Osteoblast (primary cell): Measurements from ENCODE around the gene ATP11C. TPM values are rescaled to one million over a fixed set of nuclear protein-coding genes. Genes with fewer than 3 reads are reported as not detected.
A peak's percentile ranks its signal among the peaks of the same experiment; 100 is the strongest.
"Not testable (repeated sequence)": the region's sequence is repeated elsewhere in the genome, so short reads cannot be mapped to it uniquely, and the experiment has no call there.

Experiments
- DNase-seq: peaks from one replicate; pipeline ENCODE4 v3.0.0; 2011; ENCODE audit warnings: low spot score, mixed read lengths; ENCODE audit not compliant: insufficient read length; ENCODE audit errors: missing footprints
- H2AFZ ChIP-seq: 2 replicates; pipeline ENCODE4 v1.6.0; 2011; ENCODE audit warnings: mild to moderate bottlenecking, low read length
- H3K27ac ChIP-seq: 2 replicates; pipeline ENCODE4 v1.5.1; 2011; ENCODE audit warnings: mild to moderate bottlenecking, low read depth, low read length, moderate library complexity
- H3K27me3 ChIP-seq: 2 replicates; pipeline ENCODE4 v1.6.0; 2012; ENCODE audit warnings: mild to moderate bottlenecking, control low read depth, inconsistent platforms, low read length, moderate library complexity; ENCODE audit not compliant: insufficient read depth
- H3K36me3 ChIP-seq: 2 replicates; pipeline ENCODE4 v1.5.1; 2011; ENCODE audit warnings: mild to moderate bottlenecking, low read length, control low read depth, moderate library complexity; ENCODE audit not compliant: insufficient read depth
- H3K4me1 ChIP-seq: 2 replicates; pipeline ENCODE4 v1.5.1; 2011; ENCODE audit warnings: mild to moderate bottlenecking, low read length, control low read depth, moderate library complexity; ENCODE audit not compliant: insufficient read depth
- H3K4me2 ChIP-seq: 2 replicates; pipeline ENCODE4 v1.6.0; 2011; ENCODE audit warnings: mild to moderate bottlenecking, low read length; ENCODE audit not compliant: insufficient read depth
- H3K4me3 ChIP-seq: fragments of 200-600 bp; sonication (generic); 3 replicates; pipeline ENCODE4 v1.5.1; 2012; ENCODE audit warnings: mild to moderate bottlenecking, low read length, inconsistent platforms; ENCODE audit not compliant: insufficient read depth
- H3K79me2 ChIP-seq: 2 replicates; pipeline ENCODE4 v1.6.0; 2012; ENCODE audit warnings: mild to moderate bottlenecking, low read length, control low read depth, inconsistent platforms; ENCODE audit not compliant: insufficient read depth
- H3K9me3 ChIP-seq: 2 replicates; pipeline ENCODE4 v1.5.1; 2011; ENCODE audit warnings: low read depth, low read length, control low read depth
- H4K20me1 ChIP-seq: 2 replicates; pipeline ENCODE4 v1.6.0; 2012; ENCODE audit warnings: mild to moderate bottlenecking, low read length, control low read depth; ENCODE audit not compliant: insufficient read depth
- total RNA-seq: library from RNA; depleted of rRNA; stranded (reverse); fragments of >200 nt; gene quantifications from 2 replicates; pipeline ENCODE4 v1.2.3, GENCODE V29; 2012
- TF ChIP-seq, protein P1 (sequence below): IDR thresholded peaks from 2 replicates; pipeline ENCODE4 v1.5.1; 2011; ENCODE audit warnings: mild to moderate bottlenecking, low read depth, low read length, moderate library complexity; ENCODE audit errors: extremely low read depth

The ATP11C gene
- total RNA-seq, 1 donor: 72.0 TPM

DNA sequence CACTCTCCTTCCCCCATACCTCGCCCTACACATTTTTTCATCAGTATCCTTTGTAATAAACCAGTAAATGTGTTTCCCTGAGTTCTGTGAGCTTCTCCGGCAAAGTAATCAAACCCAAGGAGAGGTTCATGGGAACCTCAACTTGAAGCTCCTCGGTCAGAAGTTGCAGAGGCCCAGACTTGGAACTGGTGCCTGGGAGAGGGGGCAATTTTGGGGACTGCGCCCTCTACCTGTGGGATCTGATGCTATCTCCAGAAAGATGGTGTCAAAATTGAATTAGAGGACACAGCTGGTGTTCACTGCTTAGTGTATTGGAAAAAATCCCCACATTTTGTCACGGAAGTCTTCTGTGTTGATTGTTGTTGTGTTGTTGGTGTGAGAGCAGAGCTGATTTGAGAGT is 70.6 kb downstream of the ATP11C start:
- Histone ChIP-seq H3K27ac (no peak overlapping the region), H3K4me2 (no peak overlapping the region), H3K4me1 (no peaks in the 10 kb centered on the region), H3K4me3 (no peak overlapping the region), H2AFZ (no peak overlapping the region), H3K36me3 (no peaks in the 10 kb centered on the region), H3K79me2 (peaks cover 17% of the 10 kb centered on the region), H3K27me3 (no peaks in the 10 kb centered on the region), H4K20me1 (no peaks in the 10 kb centered on the region), H3K9me3 (no peaks in the 10 kb centered on the region)
- TF ChIP-seq, protein P1, sequence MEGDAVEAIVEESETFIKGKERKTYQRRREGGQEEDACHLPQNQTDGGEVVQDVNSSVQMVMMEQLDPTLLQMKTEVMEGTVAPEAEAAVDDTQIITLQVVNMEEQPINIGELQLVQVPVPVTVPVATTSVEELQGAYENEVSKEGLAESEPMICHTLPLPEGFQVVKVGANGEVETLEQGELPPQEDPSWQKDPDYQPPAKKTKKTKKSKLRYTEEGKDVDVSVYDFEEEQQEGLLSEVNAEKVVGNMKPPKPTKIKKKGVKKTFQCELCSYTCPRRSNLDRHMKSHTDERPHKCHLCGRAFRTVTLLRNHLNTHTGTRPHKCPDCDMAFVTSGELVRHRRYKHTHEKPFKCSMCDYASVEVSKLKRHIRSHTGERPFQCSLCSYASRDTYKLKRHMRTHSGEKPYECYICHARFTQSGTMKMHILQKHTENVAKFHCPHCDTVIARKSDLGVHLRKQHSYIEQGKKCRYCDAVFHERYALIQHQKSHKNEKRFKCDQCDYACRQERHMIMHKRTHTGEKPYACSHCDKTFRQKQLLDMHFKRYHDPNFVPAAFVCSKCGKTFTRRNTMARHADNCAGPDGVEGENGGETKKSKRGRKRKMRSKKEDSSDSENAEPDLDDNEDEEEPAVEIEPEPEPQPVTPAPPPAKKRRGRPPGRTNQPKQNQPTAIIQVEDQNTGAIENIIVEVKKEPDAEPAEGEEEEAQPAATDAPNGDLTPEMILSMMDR: no peak
- DNase-seq: no peak

GRCh38 chrX:139856826-139857225 is 76.0 kb downstream of the ATP11C start:
- not testable (repeated sequence) for H3K27me3 ChIP-seq, H4K20me1 ChIP-seq, DNase-seq, H2AFZ ChIP-seq, H3K4me3 ChIP-seq, H3K36me3 ChIP-seq, H3K27ac ChIP-seq, H3K4me1 ChIP-seq, H3K9me3 ChIP-seq, H3K4me2 ChIP-seq
- H3K79me2 ChIP-seq: peaks cover 10% of the 10 kb centered on the region

DNA sequence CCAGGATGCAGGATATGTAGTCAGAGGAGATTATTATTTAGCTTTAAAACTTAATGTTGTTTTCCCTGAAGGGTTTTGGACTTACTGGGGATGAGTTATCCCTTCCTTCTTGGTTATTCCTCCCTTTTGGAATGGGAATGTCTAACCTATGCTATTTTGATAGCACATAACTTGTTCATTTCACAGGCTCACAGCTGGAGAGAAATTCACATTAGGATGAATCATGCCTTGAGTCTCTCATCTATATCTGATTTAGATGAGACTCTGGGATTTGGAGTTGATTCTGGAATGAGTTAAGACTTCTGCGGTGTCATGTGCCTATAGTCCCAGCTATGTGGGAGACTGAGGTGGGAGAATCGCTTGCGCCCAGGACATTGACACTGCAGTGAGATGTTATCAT is 81.1 kb downstream of the ATP11C start:
- DNase-seq: peak; percentile 29
- Histone ChIP-seq H3K4me3 (no peak overlapping the region), H3K36me3 (no peaks in the 10 kb centered on the region), H4K20me1 (peaks cover 2% of the 10 kb centered on the region), H3K79me2 (peaks cover 20% of the 10 kb centered on the region), H3K4me1 (peaks cover 7% of the 10 kb centered on the region), H3K27me3 (no peaks in the 10 kb centered on the region), H3K27ac (peak overlapping the region; percentile 48), H2AFZ (no peak overlapping the region), H3K4me2 (no peak overlapping the region), H3K9me3 (no peaks in the 10 kb centered on the region)
- TF ChIP-seq, protein P1: no peak

- Histone ChIP-seq H3K4me1 (peaks cover 7% of the 10 kb centered on the region), H3K27me3 (no peaks in the 10 kb centered on the region), H4K20me1 (peaks cover 2% of the 10 kb centered on the region), H3K4me3 (no peak overlapping the region), H3K9me3 (no peaks in the 10 kb centered on the region), H3K79me2 (peaks cover 20% of the 10 kb centered on the region), H3K36me3 (no peaks in the 10 kb centered on the region), H2AFZ (no peak overlapping the region), H3K4me2 (no peak overlapping the region), H3K27ac (peak overlapping the region; percentile 48)
- TF ChIP-seq, protein P1: no peak
- peak; percentile 6 for DNase-seq
These were observed 81.9 kb downstream of the ATP11C start for GRCh38 chrX:139850968-139851367.
